HL-60/S4 treated with retinoic acid at 250 ng/mL for 4 days and 3 days (cell line): ENCODE results near the gene SEC23A.

Source experiments
- in situ Hi-C: fragments of 300-500 bp; cut with MboI; formaldehyde crosslinking; loops from 2 replicates; pipeline ENCODE4 v1.7.0; 2022; ENCODE audit warnings: low sequenced_read_pairs

SEC23A gene

GRCh38 chr14:38993981-38994380, 109.1 kb downstream of the SEC23A start:
- in situ Hi-C loops = no loop called here

GRCh38 chr14:38992067-38992844, 110.8 kb downstream of the SEC23A start:
- in situ Hi-C loops = no loop called here

GRCh38 chr14:38991299-38991698, 111.7 kb downstream of the SEC23A start:
- in situ Hi-C loops = no loop called here

- in situ Hi-C loops = no loop called here
Measured at GRCh38 chr14:38989922-38990546, 113.0 kb downstream of the SEC23A start.

GRCh38 chr14:38987781-38988180, 115.3 kb downstream of the SEC23A start:
- in situ Hi-C loops = no loop called here

GRCh38 chr14:38982837-38983236, 120.2 kb downstream of the SEC23A start:
- in situ Hi-C loops = no loop called here

- in situ Hi-C loops = no loop called here
Measured at GRCh38 chr14:38982278-38982677, 120.8 kb downstream of the SEC23A start.
